NCI-H2171 (cell line): ENCODE data around the gene PSMB7.
"Not testable (repeated sequence)": the region's sequence is repeated elsewhere in the genome, so short reads cannot be mapped to it uniquely, and the experiment has no call there.

ENCODE experiments used
- DNase-seq: peaks from one replicate; lab custom pipeline; 2025; lab: John Stamatoyannopoulos, UW

Gene PSMB7

GRCh38 chr9:124442826-124443225, 27.6 kb upstream of the PSMB7 start:
- DNase-seq = no peak

GRCh38 chr9:124442379-124442778, 27.1 kb upstream of the PSMB7 start:
- DNase-seq = no peak

- DNase-seq = no peak
Observed at GRCh38 chr9:124441291-124441690, 26.0 kb upstream of the PSMB7 start.

GRCh38 chr9:124440786-124441185, 25.5 kb upstream of the PSMB7 start:
- DNase-seq = no peak

- DNase-seq = no peak
Observed at GRCh38 chr9:124439686-124440243, 24.5 kb upstream of the PSMB7 start.

- no peak for DNase-seq
Observed at GRCh38 chr9:124439086-124439485, 23.8 kb upstream of the PSMB7 start.

GRCh38 chr9:124438091-124438490, 22.8 kb upstream of the PSMB7 start:
- no peak for DNase-seq

GRCh38 chr9:124437086-124437485, 21.8 kb upstream of the PSMB7 start:
- DNase-seq = no peak

- DNase-seq = no peak
Observed at GRCh38 chr9:124436320-124436719, 21.1 kb upstream of the PSMB7 start.

- DNase-seq = no peak
Observed at GRCh38 chr9:124429530-124429867, 14.3 kb upstream of the PSMB7 start.

- DNase-seq = peak; percentile 22
Observed at GRCh38 chr9:124428751-124429529, 13.7 kb upstream of the PSMB7 start.

- DNase-seq = no peak
Observed at GRCh38 chr9:124427281-124427680, 12.0 kb upstream of the PSMB7 start.

GRCh38 chr9:124426361-124426760, 11.1 kb upstream of the PSMB7 start:
- no peak for DNase-seq

GRCh38 chr9:124425733-124426132, 10.5 kb upstream of the PSMB7 start:
- DNase-seq = not testable (repeated sequence)

- DNase-seq = no peak
Observed at GRCh38 chr9:124423591-124423990, 8.3 kb upstream of the PSMB7 start.

GRCh38 chr9:124423155-124423554, 7.9 kb upstream of the PSMB7 start:
- no peak for DNase-seq

GRCh38 chr9:124420991-124421543, 5.8 kb upstream of the PSMB7 start:
- DNase-seq = peak; percentile 88

- no peak for DNase-seq
Observed at GRCh38 chr9:124419832-124420489, 4.7 kb upstream of the PSMB7 start.

- DNase-seq = no peak
Observed at GRCh38 chr9:124415852-124416484, 726 bp upstream of the PSMB7 start.

GRCh38 chr9:124414612-124415011, 630 bp downstream of the PSMB7 start:
- no peak for DNase-seq

- no peak for DNase-seq
Observed at GRCh38 chr9:124412228-124412575, 3.0 kb downstream of the PSMB7 start.

GRCh38 chr9:124411514-124412227, 3.6 kb downstream of the PSMB7 start:
- no peak for DNase-seq
